GM19238 (cell line): ENCODE data around the gene TMEM171.

Experiments
- DNase-seq: peaks from one replicate; pipeline ENCODE4 v3.0.0; 2011; ENCODE audit warnings: low spot score; ENCODE audit not compliant: insufficient read length

The TMEM171 gene

DNA sequence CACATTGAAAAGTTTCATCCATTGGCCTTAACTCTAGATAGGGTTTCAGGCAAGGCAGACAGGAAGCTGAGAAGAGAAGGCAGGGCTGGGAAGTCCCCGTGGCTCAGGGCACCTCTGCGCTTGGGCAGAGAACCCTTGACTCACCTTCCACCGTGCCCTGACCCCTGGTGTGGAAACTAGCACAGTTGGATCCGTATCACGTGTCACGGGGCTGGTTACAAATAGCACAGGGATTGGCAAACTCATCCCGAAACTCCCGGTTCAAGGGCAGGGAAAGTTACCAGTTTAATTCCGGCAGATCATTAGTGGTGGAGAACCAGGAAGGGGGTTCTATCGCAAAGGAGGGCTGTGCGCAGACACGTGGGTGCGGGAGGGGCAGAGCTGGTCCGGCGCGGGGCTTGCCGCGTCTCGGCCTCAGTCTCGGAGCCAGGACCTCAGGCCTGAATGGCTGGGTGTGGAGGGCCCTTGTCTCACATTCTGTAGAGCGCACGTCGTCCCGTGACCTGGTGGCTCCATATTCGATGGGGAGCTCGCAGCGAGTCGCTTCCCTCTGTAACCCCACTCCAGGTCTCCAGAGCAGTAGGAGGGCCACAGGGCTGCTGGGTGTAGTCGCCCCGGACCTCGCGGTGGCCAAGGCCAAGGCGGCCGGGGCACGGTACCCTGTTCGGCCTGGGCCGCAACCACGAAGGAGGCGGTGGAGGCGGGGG lies 771 bp upstream of the TMEM171 start:
- no peak for DNase-seq

DNA sequence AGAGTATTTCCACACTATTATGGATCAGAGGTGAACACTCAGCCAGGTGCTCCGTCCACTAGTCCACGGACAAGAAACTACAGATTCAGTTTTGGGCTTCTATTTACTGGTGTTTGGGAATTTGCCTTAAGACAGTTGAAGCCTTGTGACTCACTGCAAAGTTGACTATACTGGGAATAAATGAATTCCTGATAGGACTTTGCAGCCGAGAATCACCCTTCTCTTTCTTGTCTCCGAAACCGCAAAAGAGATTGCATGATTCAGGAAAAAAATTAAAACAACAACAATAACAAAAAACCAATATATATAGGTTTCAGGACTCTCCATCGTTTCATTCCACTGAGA lies 716 bp downstream of the TMEM171 start:
- no peak for DNase-seq

GRCh38 chr5:73122875-73123810 lies 2.8 kb downstream of the TMEM171 start:
- DNase-seq, result no peak

DNA sequence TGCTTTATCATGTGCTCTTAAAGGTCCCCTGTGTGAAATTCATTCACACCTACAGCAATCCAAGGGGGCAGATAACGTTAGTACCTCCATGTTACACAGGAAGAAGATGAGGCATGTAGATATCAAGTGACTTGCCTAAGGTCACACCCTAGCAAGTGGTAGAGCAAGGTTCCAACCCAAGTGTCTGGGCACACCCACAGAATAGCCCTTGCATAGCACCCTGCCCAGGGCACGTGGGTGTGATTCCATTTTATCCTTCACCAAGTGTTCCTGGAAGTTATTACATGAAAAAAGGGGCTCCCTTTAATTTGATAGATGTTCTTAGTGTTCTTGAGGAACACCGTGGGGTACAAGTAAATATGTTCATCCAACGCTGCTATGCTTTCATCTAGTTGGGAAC lies 4.9 kb downstream of the TMEM171 start:
- no peak for DNase-seq

GRCh38 chr5:73126381-73126780 lies 6.0 kb downstream of the TMEM171 start:
- DNase-seq, result no peak

DNA sequence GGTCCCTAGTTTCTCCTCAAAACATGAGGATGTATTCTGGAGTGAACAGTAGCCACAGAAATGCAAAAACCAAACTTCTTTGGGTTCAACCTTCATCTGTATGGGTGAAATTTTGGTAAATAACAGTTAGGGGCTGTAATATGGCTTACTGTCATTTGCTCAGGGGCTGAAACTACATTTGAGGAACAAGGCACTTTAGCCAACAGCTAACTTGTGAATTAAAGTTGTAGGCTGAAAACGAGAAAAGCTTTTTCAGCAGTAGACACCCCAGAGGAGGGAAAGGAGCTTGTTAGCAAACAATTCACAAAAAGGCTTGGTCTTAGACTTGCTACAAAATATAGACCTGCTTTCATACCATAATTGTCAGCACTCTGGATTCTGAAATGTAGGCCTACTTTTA lies 6.6 kb downstream of the TMEM171 start:
- DNase-seq, result no peak

- no peak for DNase-seq
Observed at GRCh38 chr5:73129143-73129542, 8.8 kb downstream of the TMEM171 start.

- no peak for DNase-seq
Observed at GRCh38 chr5:73130811-73131210, 10.4 kb downstream of the TMEM171 start.

GRCh38 chr5:73131711-73132425 lies 11.5 kb downstream of the TMEM171 start:
- no peak for DNase-seq

DNA sequence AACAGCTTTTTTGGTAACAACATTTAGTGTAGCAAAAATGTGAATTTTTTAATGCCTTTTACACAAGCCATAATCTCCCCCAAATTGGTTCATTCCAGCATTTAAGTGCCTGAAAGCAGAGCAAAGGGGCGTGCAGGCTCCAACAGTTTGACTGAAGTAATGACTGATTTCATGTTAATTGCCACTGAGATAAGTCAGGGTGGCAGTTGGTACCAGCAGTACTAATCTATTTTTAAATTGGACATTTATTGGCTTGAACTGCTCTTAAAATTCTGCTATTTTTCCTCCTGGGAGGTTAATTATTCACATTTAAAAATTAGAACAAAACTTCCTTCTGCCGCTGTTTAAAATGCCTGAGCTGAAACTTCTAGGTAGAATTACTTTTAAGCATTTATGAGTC lies 12.4 kb downstream of the TMEM171 start:
- no peak for DNase-seq

DNA sequence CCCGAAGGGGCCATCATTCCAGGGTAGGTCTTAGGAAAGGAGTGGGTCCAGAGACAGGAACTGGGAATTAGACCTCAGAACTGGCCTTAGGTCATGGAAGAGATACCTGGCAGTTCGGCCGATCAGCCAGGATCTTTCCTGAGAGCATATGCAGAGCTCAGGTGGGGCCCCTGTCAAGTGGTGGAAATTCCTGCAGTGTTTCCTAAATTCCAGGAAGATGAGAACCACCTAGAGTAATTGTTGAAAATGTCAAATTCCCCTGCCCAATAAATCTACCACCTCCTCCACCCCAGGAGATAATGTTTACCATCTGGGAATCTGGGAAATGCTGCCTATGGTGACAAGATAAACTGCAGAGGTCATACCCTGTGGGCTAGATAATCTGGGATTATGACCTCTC lies 14.6 kb downstream of the TMEM171 start:
- no peak for DNase-seq

DNA sequence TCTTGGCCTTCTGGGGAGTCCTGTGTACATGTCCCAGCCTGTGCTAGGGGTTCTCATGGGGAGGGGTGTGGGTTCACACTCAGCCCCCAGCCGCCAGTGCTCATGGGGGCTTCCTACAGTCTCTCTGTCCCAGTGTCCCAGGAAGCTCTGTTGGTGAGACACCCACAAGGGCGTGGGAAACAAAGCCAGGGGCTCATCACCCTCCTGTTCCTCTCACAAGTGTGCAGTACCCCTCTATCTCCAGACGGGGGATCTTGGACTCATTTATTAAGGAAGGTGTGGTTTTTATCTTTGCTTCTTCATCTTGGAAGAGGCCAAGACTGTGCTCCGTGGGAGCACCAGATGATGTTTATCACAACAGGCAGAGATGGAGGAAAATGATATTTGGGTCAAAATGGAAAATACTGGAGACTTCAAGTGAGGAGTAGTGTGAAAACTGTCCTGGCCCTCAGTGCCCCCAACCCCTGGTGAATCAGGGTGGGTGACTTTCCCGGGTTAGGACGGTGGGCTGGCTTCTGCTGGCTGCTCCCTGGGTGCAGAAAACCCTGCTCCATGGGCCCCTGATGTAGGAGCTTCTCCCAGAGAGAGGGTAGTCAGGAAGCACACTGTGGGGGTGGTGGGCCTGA lies 15.2 kb downstream of the TMEM171 start:
- no peak for DNase-seq

- no peak for DNase-seq
Observed at GRCh38 chr5:73136055-73136562, 15.7 kb downstream of the TMEM171 start.

- no peak for DNase-seq
Observed at GRCh38 chr5:73137563-73138530, 17.5 kb downstream of the TMEM171 start.

GRCh38 chr5:73139485-73139884 lies 19.1 kb downstream of the TMEM171 start:
- no peak for DNase-seq

DNA sequence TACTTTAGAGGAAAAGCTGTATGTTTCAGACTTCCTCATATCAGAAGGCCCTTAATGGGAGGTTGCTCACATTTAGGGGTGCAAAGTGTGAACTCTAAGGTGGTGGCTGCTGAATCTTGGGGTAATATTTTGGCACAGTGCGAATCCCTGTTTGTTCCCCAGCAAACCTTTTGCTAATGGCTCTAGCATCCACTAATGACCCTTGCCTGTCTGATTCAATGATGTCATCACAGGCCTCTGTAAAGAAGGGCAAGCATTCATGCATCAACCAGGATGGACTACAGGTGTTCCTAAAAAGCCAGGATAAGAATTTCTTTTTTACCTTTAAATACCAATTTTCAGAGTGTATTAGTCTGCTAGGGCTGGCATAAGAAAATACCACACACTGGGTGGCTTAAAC lies 20.4 kb downstream of the TMEM171 start:
- no peak for DNase-seq

DNA sequence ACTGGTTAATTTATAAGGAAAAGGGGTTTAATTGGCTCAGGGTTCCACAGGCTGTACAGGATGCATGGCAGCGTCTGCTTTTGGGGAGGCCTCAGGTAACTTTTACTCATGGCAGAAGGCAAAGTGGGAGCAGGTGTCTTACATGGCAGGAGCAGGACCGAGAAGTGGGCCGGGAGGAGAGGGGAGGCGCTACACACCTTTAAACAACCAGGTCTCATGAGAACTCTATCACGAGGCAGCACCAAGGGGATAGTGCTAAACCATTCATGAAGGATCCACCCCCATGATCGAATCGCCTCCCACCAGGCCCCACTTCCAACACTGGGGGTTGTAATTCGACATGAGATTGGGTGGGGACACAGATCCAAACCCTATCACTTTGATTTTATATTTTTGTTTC lies 21.7 kb downstream of the TMEM171 start:
- no peak for DNase-seq

GRCh38 chr5:73143716-73144115 lies 23.3 kb downstream of the TMEM171 start:
- DNase-seq, result no peak

DNA sequence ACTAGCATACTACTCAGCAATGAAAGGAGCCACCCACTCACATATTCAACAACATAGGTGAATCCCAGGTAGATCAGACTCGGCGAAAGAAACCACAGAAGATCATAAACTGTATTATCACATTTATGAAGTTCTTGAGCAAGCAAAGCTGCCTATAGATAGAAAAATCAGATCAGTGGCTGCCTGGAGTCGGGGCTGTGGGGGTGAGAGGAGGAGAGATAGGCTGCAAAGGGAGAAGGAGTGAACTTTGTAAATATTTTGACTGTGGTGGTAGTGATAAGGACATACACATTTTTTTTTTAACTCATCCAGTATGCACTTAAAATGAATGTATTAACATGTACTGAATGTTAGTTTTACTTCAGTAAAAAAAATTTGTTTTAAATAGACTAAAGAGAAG lies 29.2 kb downstream of the TMEM171 start:
- DNase-seq, result no peak

- DNase-seq, result no peak
Observed at GRCh38 chr5:73150876-73151275, 30.5 kb downstream of the TMEM171 start.
